Activated gamma-delta T cell (primary cell): ENCODE measurements around the gene SF3B2.
"Not testable (repeated sequence)": the region's sequence is repeated elsewhere in the genome, so short reads cannot be mapped to it uniquely, and the experiment has no call there.

Experiments used
- DNase-seq: peaks from one replicate; lab custom pipeline; 2025; lab: John Stamatoyannopoulos, UW

SF3B2 gene

DNA sequence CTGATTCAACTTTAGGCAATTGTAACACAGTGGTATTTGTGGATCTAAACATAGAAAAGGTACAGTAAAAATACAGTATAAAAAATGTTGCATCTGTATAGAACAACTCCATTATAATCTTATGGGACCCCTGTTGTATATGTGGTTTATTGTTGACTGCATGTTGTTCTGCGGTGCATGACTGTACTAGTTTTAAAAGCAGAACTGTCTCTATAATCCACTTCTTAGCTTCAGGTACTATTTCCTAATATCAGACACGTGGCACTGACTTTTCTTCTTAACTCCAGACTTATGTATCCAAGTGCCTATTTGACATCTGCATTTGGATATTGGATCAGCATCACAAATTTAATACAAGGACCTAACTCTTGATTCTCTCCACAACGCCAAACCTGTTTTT lies 59.0 kb downstream of the SF3B2 start:
- DNase-seq = no peak

DNA sequence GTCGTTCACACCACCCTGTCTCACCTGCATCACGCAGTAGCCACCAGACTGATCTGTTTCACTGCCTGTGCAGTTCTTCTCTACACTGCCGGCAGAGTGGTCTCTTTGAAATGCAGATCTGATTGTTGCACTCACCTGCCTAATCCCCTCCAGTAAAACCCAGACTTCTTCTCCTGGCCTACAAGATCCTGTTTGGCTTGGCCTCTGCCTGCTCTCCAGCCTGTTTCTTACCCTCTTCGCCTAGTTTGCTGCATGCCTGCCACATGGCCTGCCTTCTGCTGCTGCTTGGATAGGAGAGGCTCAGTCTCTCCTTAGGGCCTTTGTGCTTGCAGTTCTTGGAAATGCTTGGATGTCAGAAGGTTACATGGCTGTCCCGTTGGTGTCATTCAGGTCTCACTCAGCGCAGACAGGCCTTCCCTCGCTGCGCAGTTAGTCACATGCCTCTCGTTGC lies 59.9 kb downstream of the SF3B2 start:
- no peak for DNase-seq

- no peak for DNase-seq
Observed at GRCh38 chr11:66112601-66113499, 60.7 kb downstream of the SF3B2 start.

GRCh38 chr11:66114957-66115356 lies 62.8 kb downstream of the SF3B2 start:
- not testable (repeated sequence) for DNase-seq

DNA sequence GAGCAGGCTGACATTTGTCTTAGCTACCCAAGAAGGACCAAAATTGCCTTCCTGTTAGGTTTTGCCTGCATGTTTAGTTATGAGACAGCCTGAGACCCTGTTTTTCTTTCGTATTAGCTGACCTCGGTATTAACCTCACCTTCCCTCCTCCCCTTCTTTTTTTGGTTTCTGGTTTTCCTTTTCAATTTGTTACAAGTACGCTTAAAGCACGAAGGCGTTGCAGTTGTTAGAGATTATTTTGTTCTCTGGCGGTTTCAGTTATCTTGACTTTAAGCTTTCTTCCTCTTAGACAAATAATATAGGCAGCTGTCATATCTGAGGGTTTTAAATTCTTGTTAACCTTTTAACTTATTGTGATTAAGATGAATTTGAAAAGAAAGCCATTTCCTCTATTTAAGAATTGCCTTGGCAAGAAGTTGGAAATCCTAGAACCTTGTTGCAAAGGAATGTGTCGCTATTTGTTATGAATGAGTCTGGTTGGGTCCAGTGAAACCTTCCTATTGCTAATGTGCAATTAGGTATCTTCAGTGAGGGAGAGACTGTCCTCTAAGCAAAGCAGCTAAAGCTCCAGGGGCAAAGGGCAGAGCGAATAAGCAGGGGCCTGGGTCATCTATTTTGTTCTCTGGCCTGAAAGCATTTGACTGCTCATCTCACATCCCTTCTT lies 63.6 kb downstream of the SF3B2 start:
- DNase-seq = no peak

DNA sequence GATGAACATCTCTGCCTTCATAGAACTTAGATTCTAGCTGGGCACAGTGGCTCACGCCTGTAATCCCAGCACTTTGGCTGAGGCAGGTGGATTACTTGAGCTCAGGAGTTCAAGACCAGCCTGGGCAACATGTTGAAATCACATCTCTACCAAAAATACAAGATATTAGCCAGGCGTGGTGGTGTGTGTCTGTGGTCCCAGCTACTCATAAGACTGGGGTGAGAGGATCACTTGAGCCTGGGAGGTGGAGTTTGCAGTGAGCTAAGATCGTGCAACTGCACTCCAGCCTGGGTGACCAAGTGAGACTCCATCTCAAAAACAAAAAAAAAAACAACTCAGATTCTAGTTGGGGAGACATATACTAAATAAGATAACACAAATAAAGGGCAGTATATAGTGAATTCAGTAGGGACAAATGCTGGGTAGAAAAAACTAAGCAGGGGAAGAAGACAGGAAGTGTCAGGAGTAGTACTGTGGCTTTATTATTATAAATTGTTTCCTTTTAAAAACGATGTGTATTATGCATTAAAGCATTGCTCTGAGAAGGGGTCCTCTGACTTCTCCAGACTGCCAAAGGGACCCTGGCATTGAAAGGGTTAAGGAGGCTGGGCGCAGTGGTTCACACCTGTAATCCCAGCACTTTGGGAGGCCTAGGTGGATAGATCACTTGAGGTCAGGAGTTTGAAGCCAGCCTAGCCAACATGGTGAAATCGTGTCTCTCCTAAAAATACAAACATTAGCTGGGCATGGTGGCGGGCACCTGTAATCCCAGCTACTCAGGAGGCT lies 64.6 kb downstream of the SF3B2 start:
- DNase-seq = no peak

- DNase-seq = no peak
Observed at GRCh38 chr11:66118847-66119246, 66.7 kb downstream of the SF3B2 start.
